HepG2 (cell line): ENCODE data around the gene RAPGEF2. TPM values are rescaled to one million over a fixed set of nuclear protein-coding genes. Genes with fewer than 3 reads are reported as not detected.

Experiments used
- ATAC-seq: fragments of 200-7000 bp; cut with Tn5 transposase; 3 replicates; pipeline ENCODE4 v1.9.1; 2020; ENCODE audit warnings: mild to moderate bottlenecking, moderate library complexity
- BruUV-seq: library from RNA; stranded (reverse); fragments of 400-500 nt; replicated peaks from 2 replicates; lab custom pipeline; 2021; lab: Mats Ljungman, UMichigan
- CTCF ChIA-PET: fragments of 300-600 bp; formaldehyde crosslinking; extraction: SDS; loops from one replicate; lab custom pipeline; 2021; ENCODE audit warnings: low total read pairs, inconsistent platforms, low intra/inter-chr PET ratio; lab: Yijun Ruan, JAX
- POLR2A ChIA-PET: fragments of 350-600 bp; sonication (Branson Sonifier 250); formaldehyde crosslinking; loops from one replicate; lab custom pipeline; 2020; ENCODE audit warnings: antibody characterized with exemption, inconsistent platforms; lab: Yijun Ruan, JAX
- DNase-seq: peaks from one replicate; pipeline ENCODE4 v3.0.0-alpha.2; 2015; ENCODE audit warnings: low spot score
- FAIRE-seq: peaks from 3 replicates; lab custom pipeline; 2011; peaks lifted over from hg19 to GRCh38; lab: Jason Lieb, UNC
- H2AFZ ChIP-seq: one replicate; pipeline ENCODE4 v1.6.1; 2011; ENCODE audit warnings: low read length, inconsistent platforms
- H3K27ac ChIP-seq: fragments of 300-600 bp; 3 replicates; pipeline ENCODE4 v1.8.0; 2011; ENCODE audit warnings: mixed run types, mild to moderate bottlenecking, mixed read lengths, low read length, inconsistent platforms; ENCODE audit not compliant: insufficient read depth; ENCODE audit errors: extremely low read length
- H3K27me3 ChIP-seq, 2 experiments: fragments of 200-600 bp in 1 of 2; 2 replicates in 1 of 2; 3 replicates in 1 of 2; pipeline versions ENCODE4 v1.6.0 to v1.8.0; 2011; ENCODE audit warnings: low read length in 2 of 2, mild to moderate bottlenecking in 2 of 2, moderate library complexity in 2 of 2, inconsistent platforms in 1 of 2; ENCODE audit not compliant: insufficient read depth in 2 of 2, control insufficient read depth in 1 of 2
- H3K36me3 ChIP-seq, 2 experiments: fragments of 200-600 bp in 1 of 2; replicated peaks in 1 of 2; 2 replicates in 1 of 2; 3 replicates in 1 of 2; pipeline versions ENCODE4 v1.5.1 to v1.8.0; 2011; ENCODE audit warnings: low read length in 2 of 2, inconsistent platforms in 1 of 2; ENCODE audit not compliant: insufficient read depth in 2 of 2, control insufficient read depth in 1 of 2
- H3K4me1 ChIP-seq: 2 replicates; pipeline ENCODE4 v1.5.1; 2012; ENCODE audit warnings: low read length, inconsistent platforms; ENCODE audit not compliant: insufficient read depth
- H3K4me2 ChIP-seq: 2 replicates; pipeline ENCODE4 v1.6.0; 2011; ENCODE audit warnings: low read depth, low read length, inconsistent platforms
- H3K4me3 ChIP-seq, 3 experiments: fragments of 200-600 bp in 1 of 3; sonication (generic), shearing (Covaris generic) in 1 of 3; replicated peaks in 1 of 3; 2 replicates each; pipeline ENCODE4 v1.5.1; 2011 to 2016; ENCODE audit warnings: low read length in 3 of 3, inconsistent platforms in 2 of 3, low read depth in 2 of 3, mild to moderate bottlenecking in 2 of 3, control low read depth in 1 of 3, mixed read lengths in 1 of 3; ENCODE audit not compliant: insufficient read depth in 1 of 3
- H3K79me2 ChIP-seq: one replicate; pipeline ENCODE4 v1.6.1; 2011; ENCODE audit warnings: low read length, inconsistent platforms; ENCODE audit not compliant: insufficient read depth
- H3K9ac ChIP-seq: 2 replicates; pipeline ENCODE4 v1.6.0; 2011; ENCODE audit warnings: mild to moderate bottlenecking, low read depth, low read length, inconsistent platforms; ENCODE audit not compliant: insufficient read depth
- H3K9me3 ChIP-seq: 2 replicates; pipeline ENCODE4 v1.5.1; 2012; ENCODE audit warnings: mild to moderate bottlenecking, low read length
- H4K20me1 ChIP-seq: 2 replicates; pipeline ENCODE4 v1.6.0; 2011; ENCODE audit warnings: inconsistent platforms, mild to moderate bottlenecking, low read length, moderate library complexity; ENCODE audit not compliant: insufficient read depth
- ATF7 ChIP-seq, 2 experiments: fragments of 450-650 bp in 1 of 2; sonication (generic) in 1 of 2; formaldehyde crosslinking in 1 of 2; IDR thresholded peaks; 2 replicates each; pipeline versions ENCODE4 v1.4.0 to v1.6.1; 2016 to 2020; ENCODE audit warnings: antibody characterized with exemption in 1 of 2, mild to moderate bottlenecking in 1 of 2, missing genetic modification reagents in 1 of 2
- FIP1L1 ChIP-seq: fragments of 200-400 bp; formaldehyde crosslinking; IDR thresholded peaks from 2 replicates; pipeline ENCODE4 v1.6.1; 2018; ENCODE audit warnings: low read depth, mild to moderate bottlenecking, low read length, moderate library complexity, borderline replicate concordance; ENCODE audit not compliant: insufficient read depth
- GTF2F1 ChIP-seq: fragments of 150-350 bp; IDR thresholded peaks from 2 replicates; pipeline ENCODE4 v1.6.1; 2014; ENCODE audit warnings: low read length
- KDM4B ChIP-seq: sonication (generic); formaldehyde crosslinking; IDR thresholded peaks from 2 replicates; pipeline ENCODE4 v1.4.0; 2020; ENCODE audit warnings: missing genetic modification reagents
- MZF1 ChIP-seq: sonication (generic); formaldehyde crosslinking; IDR thresholded peaks from 2 replicates; pipeline ENCODE4 v1.8.1; 2023; ENCODE audit warnings: mild to moderate bottlenecking, missing genetic modification reagents, borderline replicate concordance
- NFYB ChIP-seq: sonication (generic); formaldehyde crosslinking; IDR thresholded peaks from 2 replicates; pipeline ENCODE4 v1.4.0; 2020; ENCODE audit warnings: missing genetic modification reagents
- THAP11 ChIP-seq: IDR thresholded peaks from 2 replicates; pipeline ENCODE4 v1.6.1; 2016; ENCODE audit warnings: missing biosample characterization, missing genetic modification reagents
- YEATS2 ChIP-seq: sonication (generic); formaldehyde crosslinking; IDR thresholded peaks from 2 replicates; pipeline ENCODE4 v1.4.0; 2020; ENCODE audit warnings: missing genetic modification reagents, borderline replicate concordance
- ZFP36L2 ChIP-seq: sonication (generic); formaldehyde crosslinking; IDR thresholded peaks from 2 replicates; pipeline ENCODE4 v1.4.0; 2020; ENCODE audit warnings: missing genetic modification reagents
- ZNF143 ChIP-seq: sonication (generic); formaldehyde crosslinking; IDR thresholded peaks from 2 replicates; pipeline ENCODE4 v1.4.0; 2020; ENCODE audit warnings: missing genetic modification reagents
- ZNF251 ChIP-seq: sonication (generic); formaldehyde crosslinking; IDR thresholded peaks from 2 replicates; pipeline ENCODE4 v1.9.0; 2021; ENCODE audit warnings: mild to moderate bottlenecking, missing genetic modification reagents
- ZNF572 ChIP-seq: sonication (generic); formaldehyde crosslinking; IDR thresholded peaks from 2 replicates; pipeline ENCODE4 v1.5.1; 2020; ENCODE audit warnings: mild to moderate bottlenecking, missing genetic modification reagents
- ZNF605 ChIP-seq: sonication (generic); formaldehyde crosslinking; IDR thresholded peaks from 2 replicates; pipeline ENCODE4 v1.8.0; 2022; ENCODE audit warnings: mild to moderate bottlenecking, missing genetic modification reagents
- WGBS: methylation state at CpG from one replicate; pipeline ENCODE4 v1.1.6; 2017; ENCODE audit warnings: low lambda C conversion rate; 5-methylcytosine and 5-hydroxymethylcytosine counted together
- in situ Hi-C: cut with HindIII; loops from 2 replicates; pipeline ENCODE4 v1.10.0; 2017; ENCODE audit warnings: low pct_unique_long_range_greater_than_20kb; ENCODE audit not compliant: extremely low pct_ligation_motif_present
- intact Hi-C: fragments of 100-400 bp; cut with micrococcal nuclease; formaldehyde crosslinking; loops from one replicate; pipeline ENCODE4 v1.10.0; 2022; ENCODE audit not compliant: unreplicated experiment
- polyA plus RNA-seq, 8 experiments: library from polyadenylated mRNA; depleted of rRNA in 3 of 8; stranded (reverse) in 7 of 8; unstranded in 1 of 8; fragments of >200 nt; fragmentation: Illumina TruSeq in 4 of 8; extraction: Trizol in 4 of 8; gene quantifications; 2 replicates each; pipeline versions ENCODE4 v1.2.1 to v1.2.3, GENCODE V29; 2011 to 2016; ENCODE audit warnings: low read depth in 4 of 8, missing spikeins in 1 of 8, mixed read lengths in 1 of 8; ENCODE audit not compliant: insufficient read depth in 1 of 8
- total RNA-seq, 5 experiments: library from RNA; depleted of rRNA; stranded (reverse); fragments of >200 nt; fragmentation: Illumina TruSeq; extraction: Trizol; gene quantifications; 2 replicates each; pipeline ENCODE4 v1.2.3, GENCODE V29; 2016; ENCODE audit warnings: low read depth in 1 of 5
- TF ChIP-seq, protein P1 (sequence below): sonication (generic); formaldehyde crosslinking; IDR thresholded peaks from 2 replicates; pipeline ENCODE4 v1.4.0; 2020; ENCODE audit warnings: missing genetic modification reagents, borderline replicate concordance
- TF ChIP-seq, protein P2 (sequence below): sonication (generic); formaldehyde crosslinking; IDR thresholded peaks from 2 replicates; pipeline ENCODE4 v1.4.0; 2020; ENCODE audit warnings: missing genetic modification reagents, borderline replicate concordance
- TF ChIP-seq, protein P3 (sequence below): IDR thresholded peaks from 2 replicates; pipeline ENCODE4 v1.6.1; 2018; ENCODE audit warnings: missing genetic modification reagents, mild to moderate bottlenecking, missing compliant biosample characterization
- TF ChIP-seq, protein P4 (sequence below): sonication (generic); formaldehyde crosslinking; IDR thresholded peaks from 2 replicates; pipeline ENCODE4 v1.9.0; 2021; ENCODE audit warnings: missing genetic modification reagents, borderline replicate concordance

RAPGEF2 gene
- total and polyA plus RNA-seq, 2 of the 13 experiments (the other 11 are each of a cell fraction or from before 2014, with no cell fraction given), result 19.2 to 23.0 TPM

DNA sequence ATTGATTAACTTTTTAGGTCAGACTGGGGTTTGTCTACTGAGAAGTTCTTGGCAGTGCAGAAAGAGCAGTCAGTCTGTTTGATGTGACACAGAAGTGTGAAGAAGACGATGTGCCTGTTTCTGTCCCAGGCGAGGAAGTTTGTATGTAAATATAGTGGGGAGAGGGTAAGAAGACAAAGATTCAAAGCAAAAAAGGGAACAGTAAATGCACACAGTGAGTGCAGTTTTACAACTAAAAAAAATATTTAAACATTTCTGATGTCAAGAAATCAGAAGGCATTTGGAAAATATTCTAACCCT is 264.9 kb downstream of the RAPGEF2 start (continued):
- TF ChIP-seq ZNF251 (CRISPR knock-in tag) (no peak), NFYB (no peak), GTF2F1 (no peak), ATF7 (IDR thresholded peaks at IDR 0.05) (no peak), ATF7 (CRISPR knock-in tag; IDR thresholded peaks at IDR 0.05) (no peak)
- TF ChIP-seq, all 625 proteins: peak for 0

DNA sequence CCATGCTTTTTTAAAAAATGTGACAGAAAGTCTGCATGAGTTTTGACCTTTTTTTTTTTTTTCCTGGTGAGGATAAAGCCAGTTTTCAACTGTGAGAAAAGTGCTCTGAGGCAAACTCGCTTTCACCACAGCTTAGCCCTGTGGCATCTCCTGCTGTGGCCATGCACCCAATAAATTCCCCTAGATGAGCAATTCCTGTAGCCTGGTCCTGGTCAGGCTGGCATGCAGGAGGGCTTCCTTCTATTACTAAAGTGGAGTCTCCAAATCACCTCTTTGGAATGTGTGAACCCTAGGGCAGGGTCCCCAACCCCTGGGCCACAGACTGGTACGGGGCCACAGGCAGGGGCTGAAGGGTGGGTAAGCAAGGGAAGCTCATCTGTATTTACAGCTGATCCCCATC is 265.4 kb downstream of the RAPGEF2 start:
- CTCF ChIA-PET, result no interaction called here
- no peaks in the 10 kb centered on the region for H3K79me2 ChIP-seq
- H3K27ac ChIP-seq, result no peak overlapping the region
- H3K9me3 ChIP-seq, result no peaks in the 10 kb centered on the region
- intact Hi-C loops (no loop called here), in situ Hi-C loops (no loop called here)
- no peaks in the 10 kb centered on the region for H4K20me1 ChIP-seq
- 70% methylated on average over 2 of the region's 2 CpGs for WGBS
- H3K4me2 ChIP-seq, result no peak overlapping the region
- no peaks in the 10 kb centered on the region; a peak in 2 of 5 replicates for H3K27me3 ChIP-seq
- no TSS peak for BruUV-seq
- H3K9ac ChIP-seq, result no peak overlapping the region
- DNase-seq, result no peak
- ATAC-seq, result no peak
- H3K36me3 ChIP-seq, result no peaks in the 10 kb centered on the region
- H2AFZ ChIP-seq, result no peak overlapping the region
- POLR2A ChIA-PET, result no interaction called here
- H3K4me3 ChIP-seq, result no peak overlapping the region
- H3K4me1 ChIP-seq, result peaks cover 29% of the 10 kb centered on the region
- FAIRE-seq, result no peak
- TF ChIP-seq, protein P1, sequence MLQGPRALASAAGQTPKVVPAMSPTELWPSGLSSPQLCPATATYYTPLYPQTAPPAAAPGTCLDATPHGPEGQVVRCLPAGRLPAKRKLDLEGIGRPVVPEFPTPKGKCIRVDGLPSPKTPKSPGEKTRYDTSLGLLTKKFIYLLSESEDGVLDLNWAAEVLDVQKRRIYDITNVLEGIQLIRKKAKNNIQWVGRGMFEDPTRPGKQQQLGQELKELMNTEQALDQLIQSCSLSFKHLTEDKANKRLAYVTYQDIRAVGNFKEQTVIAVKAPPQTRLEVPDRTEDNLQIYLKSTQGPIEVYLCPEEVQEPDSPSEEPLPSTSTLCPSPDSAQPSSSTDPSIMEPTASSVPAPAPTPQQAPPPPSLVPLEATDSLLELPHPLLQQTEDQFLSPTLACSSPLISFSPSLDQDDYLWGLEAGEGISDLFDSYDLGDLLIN (CRISPR knock-in tag), result no peak
- TF ChIP-seq KDM4B (CRISPR knock-in tag), result no peak
- no peak for TF ChIP-seq ZFP36L2 (CRISPR knock-in tag)
- no peak for TF ChIP-seq ZNF143
- TF ChIP-seq, protein P2, sequence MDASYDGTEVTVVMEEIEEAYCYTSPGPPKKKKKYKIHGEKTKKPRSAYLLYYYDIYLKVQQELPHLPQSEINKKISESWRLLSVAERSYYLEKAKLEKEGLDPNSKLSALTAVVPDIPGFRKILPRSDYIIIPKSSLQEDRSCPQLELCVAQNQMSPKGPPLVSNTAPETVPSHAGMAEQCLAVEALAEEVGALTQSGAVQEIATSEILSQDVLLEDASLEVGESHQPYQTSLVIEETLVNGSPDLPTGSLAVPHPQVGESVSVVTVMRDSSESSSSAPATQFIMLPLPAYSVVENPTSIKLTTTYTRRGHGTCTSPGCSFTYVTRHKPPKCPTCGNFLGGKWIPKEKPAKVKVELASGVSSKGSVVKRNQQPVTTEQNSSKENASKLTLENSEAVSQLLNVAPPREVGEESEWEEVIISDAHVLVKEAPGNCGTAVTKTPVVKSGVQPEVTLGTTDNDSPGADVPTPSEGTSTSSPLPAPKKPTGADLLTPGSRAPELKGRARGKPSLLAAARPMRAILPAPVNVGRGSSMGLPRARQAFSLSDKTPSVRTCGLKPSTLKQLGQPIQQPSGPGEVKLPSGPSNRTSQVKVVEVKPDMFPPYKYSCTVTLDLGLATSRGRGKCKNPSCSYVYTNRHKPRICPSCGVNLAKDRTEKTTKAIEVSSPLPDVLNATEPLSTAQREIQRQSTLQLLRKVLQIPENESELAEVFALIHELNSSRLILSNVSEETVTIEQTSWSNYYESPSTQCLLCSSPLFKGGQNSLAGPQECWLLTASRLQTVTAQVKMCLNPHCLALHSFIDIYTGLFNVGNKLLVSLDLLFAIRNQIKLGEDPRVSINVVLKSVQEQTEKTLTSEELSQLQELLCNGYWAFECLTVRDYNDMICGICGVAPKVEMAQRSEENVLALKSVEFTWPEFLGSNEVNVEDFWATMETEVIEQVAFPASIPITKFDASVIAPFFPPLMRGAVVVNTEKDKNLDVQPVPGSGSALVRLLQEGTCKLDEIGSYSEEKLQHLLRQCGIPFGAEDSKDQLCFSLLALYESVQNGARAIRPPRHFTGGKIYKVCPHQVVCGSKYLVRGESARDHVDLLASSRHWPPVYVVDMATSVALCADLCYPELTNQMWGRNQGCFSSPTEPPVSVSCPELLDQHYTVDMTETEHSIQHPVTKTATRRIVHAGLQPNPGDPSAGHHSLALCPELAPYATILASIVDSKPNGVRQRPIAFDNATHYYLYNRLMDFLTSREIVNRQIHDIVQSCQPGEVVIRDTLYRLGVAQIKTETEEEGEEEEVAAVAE (CRISPR knock-in tag), result no peak
- TF ChIP-seq MZF1 (CRISPR knock-in tag), result no peak
- TF ChIP-seq, protein P3, sequence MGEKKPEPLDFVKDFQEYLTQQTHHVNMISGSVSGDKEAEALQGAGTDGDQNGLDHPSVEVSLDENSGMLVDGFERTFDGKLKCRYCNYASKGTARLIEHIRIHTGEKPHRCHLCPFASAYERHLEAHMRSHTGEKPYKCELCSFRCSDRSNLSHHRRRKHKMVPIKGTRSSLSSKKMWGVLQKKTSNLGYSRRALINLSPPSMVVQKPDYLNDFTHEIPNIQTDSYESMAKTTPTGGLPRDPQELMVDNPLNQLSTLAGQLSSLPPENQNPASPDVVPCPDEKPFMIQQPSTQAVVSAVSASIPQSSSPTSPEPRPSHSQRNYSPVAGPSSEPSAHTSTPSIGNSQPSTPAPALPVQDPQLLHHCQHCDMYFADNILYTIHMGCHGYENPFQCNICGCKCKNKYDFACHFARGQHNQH (CRISPR knock-in tag), result no peak
- no peak for TF ChIP-seq FIP1L1
- no peak for TF ChIP-seq THAP11 (CRISPR knock-in tag)
- no peak for TF ChIP-seq ZNF605 (CRISPR knock-in tag)
- TF ChIP-seq ZNF572 (CRISPR knock-in tag), result no peak
- TF ChIP-seq, protein P4, sequence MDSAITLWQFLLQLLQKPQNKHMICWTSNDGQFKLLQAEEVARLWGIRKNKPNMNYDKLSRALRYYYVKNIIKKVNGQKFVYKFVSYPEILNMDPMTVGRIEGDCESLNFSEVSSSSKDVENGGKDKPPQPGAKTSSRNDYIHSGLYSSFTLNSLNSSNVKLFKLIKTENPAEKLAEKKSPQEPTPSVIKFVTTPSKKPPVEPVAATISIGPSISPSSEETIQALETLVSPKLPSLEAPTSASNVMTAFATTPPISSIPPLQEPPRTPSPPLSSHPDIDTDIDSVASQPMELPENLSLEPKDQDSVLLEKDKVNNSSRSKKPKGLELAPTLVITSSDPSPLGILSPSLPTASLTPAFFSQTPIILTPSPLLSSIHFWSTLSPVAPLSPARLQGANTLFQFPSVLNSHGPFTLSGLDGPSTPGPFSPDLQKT (CRISPR knock-in tag), result no peak
- TF ChIP-seq YEATS2 (CRISPR knock-in tag), result no peak
